SIG-M5 (cell line): ENCODE measurements around the gene PROSER2.
"Not testable (repeated sequence)": the region's sequence is repeated elsewhere in the genome, so short reads cannot be mapped to it uniquely, and the experiment has no call there.

ENCODE experiments used
- DNase-seq: peaks from one replicate; lab custom pipeline; 2025; lab: John Stamatoyannopoulos, UW

Gene PROSER2

DNA sequence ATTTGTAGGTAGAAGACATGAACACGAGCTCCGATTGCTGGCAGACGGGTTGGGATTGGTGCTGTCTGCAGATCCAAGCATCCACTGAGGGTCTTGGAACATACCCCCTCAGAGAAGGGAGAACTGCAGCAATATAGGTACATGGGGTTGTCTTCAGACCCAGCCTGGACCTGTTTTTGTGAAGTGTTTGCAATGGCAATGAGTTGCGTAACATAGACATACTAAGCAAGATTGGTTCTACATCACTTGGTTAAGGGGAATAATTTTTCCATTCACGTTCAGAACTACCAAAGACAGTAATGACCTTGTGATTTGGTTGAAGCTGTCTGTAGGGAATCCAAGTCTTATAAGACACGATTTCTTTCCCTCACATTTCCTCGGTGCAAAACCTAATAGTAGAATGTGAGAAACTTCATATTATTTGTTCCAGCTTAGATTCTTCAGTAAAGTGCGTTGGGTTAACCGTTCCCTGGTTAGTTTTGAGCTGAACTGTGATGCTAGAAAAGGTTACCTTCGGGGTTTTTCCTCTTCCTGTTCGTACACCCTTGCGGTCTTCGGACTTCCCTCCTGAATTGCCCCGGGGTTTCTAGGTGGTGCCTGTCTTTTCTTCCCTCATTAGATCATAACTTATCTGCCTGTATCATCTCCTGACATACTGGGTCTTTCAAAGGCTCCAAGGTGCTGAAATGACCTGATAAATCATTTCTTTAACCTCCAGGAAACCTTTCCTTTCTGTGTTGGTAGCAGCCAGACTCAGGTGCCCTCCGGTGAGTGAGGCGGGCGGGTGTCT lies 14.4 kb downstream of the PROSER2 start:
- DNase-seq = no peak

DNA sequence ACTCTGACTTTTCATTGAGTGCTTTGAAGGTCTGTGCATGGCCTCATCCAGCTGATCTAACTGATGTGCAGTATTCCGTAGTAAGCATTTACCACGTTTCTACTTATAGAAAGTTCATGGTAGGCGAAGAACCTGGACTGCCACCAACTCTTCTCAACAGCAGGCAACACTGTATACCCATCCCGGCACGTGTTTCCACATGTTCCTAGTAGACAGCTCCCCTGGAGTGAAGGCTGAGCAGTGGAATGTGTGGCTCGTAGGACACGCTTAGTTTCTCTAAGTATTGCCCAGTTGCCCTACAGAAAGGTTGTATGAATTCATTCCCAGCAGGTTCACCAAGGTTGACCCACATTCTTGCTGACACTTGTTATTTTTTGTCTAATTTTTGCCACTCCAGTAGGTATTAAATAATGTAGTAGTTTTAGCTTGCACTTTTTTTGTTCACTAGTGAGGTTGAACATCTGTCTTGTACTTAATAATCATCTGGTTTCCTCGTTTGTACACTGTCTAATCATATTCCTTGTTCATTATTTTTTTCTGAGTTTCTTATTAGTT lies 15.2 kb downstream of the PROSER2 start:
- DNase-seq = no peak

DNA sequence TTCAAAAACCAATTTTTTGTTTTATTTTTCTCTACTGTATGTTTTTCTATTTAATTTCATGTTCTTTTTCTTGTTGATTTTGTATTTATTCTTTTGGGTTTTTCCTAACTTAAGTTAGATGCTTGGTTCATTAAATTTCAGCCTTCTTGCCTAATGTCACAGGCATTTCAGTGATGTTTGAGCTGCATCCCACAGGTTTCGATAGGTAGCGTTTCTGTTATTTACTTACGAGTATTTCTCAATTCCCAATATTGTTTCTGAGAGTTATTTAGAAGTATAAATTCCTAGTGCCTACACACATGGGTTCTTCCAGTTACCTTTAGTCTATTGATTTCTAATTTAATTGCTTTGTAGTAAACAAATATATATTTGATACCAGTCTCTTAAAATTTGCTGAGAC lies 18.2 kb downstream of the PROSER2 start:
- DNase-seq = no peak

DNA sequence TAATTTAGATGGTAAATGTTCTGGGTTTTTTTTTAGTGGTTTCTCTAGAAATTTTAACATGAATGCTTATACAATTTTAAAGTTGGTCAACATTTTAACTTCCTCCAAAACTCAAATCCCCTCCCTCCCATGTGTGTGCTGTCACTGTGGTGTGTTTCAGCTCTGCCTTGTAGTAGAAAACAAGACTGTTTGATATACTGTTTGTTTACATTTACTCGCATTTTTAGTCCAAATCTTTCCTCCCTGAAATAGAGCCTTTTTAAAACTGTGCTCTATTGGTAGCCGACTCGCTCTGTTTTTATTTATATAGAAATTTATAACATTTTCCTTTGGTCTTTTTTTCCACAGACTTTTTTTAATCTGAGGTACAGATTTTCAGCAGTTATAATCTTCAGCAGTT lies 19.3 kb downstream of the PROSER2 start:
- no peak for DNase-seq

DNA sequence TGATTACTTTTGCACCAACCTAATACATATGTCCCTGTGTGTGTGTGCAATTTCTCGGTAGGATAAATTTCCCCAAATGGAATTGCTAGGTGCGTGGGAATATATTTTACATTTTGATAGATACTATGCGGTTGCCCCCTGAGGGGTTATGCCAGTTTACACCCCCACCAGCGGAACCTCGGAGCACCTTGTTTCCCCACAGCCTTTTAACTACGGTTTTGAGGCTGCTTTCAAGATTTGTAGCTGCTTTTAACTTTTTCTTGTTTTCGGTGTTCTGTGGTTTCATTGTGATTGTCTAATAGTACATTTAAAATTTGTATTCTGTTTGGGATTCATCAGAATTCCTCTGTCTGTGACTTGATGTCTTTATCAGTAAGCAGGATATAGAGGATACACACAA lies 22.0 kb downstream of the PROSER2 start:
- DNase-seq = no peak

DNA sequence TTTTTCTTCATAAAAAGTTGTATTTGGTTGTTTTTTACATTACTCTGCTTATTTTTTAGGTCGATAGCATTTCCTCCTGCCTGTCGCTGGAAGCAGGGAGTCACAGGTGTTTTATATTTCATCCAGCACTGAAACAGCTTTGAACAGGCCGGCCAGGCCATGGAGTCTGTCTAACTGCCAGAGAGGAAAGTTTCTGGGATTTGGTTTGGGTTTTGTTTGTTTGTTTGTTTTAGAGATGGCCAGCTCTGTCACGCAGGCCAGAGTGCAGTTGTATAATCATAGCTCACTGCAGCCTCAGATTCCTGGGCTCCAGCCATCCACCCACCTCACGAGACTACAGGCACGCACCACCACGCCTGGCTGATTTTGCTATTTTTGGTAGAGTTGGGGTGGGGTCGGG lies 23.4 kb downstream of the PROSER2 start:
- DNase-seq = no peak

DNA sequence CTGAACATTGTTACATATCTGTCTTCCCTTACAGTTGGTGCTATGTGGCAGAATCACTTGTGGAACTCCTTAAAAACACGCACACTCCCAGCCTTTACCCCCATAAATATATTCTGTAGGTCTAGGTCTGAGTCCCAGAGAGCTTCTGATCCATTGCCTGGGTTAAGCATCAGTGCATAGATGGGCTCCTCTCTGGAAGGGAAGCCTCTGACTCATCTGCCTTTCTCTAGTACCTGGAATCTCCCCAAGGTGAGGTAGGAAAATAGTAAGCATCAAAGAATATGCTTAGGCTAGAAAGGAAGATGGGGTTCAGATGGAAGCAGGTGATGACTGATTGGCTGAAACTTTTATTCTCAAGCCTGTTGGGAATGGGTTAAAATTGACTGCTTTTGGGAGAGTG lies 26.1 kb downstream of the PROSER2 start:
- DNase-seq = no peak

DNA sequence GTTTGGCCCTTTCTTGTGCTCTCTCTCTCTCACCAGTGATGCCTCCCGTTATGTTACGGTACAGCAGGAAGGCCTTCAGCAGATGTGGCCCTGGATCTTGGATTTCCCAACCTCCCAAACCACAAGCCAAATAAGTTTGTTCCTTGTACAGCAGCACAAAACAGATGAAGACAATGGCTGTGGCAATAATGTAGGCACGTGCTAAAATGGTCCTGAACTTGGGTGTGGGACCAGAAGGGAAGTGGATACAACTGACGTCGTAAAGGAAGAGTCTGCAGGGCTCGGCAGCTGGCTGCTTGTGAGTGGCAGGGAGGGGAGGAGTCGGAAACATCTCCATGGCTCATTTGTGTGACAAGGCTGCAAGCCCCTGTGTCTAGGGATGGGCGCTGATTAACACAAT lies 26.8 kb downstream of the PROSER2 start:
- DNase-seq = peak; percentile 90

DNA sequence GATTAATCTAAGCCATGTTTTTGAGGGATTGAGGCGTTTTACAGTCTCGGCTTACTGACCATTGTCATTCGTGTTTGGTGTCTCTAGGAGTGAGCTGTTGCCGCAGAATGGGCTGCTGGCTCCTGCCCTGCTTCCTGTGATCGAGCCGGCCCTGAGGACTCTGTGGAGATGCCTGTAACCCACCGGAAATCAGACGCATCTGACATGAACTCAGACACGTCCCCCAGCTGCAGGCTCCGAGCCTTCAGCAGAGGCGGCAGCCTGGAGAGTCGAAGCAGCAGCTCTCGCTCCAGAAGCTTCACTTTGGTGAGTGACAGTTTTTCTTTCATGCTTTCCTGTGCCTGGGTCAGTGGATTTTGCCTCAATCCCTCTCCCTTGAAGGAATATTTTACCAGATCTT lies 28.8 kb downstream of the PROSER2 start:
- DNase-seq = no peak

DNA sequence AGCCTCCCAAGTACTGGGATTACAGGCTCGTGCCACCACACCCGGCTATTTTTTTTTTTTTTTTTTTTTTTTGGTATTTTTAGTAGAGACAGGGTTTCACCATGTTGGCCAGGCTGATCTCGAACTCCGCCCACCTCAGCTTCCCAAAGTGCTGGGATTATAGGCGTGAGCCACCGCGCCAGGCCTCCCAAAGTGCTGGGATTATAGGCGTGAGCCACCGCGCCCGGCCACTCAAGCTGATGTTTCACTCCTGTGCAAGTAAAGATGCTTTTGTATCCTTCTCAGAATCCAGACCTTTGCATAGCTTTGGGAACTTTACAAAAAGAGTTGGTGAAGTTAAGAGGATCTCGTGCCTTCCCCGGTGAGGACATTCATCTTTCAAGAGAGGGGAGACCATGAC lies 29.5 kb downstream of the PROSER2 start:
- DNase-seq = not testable (repeated sequence)

DNA sequence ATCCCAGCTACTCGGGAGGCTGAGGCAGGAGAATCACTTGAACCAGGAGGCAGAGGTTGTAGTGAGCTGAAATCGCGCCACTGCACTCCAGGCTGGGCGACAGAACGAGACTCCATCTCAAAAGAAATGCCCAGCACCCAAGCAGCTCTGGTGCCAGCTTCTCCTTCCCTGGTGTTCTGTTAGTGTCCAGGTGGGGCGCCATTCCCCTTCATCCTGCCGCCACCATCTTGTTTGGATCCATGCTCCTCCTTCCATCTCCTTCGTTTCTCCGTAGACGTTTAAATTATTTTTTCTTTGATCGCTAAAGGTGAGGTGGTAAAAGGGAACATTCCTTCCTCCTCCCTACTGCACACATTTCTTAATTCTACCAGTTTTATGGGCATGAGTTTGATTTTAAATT lies 30.3 kb downstream of the PROSER2 start:
- DNase-seq = no peak

DNA sequence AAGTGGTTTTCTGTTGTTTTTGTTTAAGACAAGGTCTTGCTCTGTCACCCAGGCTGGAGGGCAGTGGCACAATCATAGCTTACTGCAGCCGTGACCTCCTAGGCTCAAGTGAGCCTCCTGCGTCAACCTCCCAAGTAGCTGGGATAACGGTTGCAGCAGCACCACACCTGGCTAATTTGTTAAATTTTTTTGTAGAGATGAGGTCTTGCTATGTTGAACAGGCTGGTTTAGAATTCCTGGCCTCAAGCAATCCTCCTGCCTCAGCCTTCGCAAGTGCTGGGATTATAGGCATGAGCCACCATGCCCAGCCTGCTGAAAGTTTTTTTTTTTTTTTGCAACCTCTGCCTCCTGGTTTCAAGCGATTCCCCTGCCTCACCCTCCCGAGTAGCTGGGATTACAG lies 31.1 kb downstream of the PROSER2 start:
- no peak for DNase-seq

DNA sequence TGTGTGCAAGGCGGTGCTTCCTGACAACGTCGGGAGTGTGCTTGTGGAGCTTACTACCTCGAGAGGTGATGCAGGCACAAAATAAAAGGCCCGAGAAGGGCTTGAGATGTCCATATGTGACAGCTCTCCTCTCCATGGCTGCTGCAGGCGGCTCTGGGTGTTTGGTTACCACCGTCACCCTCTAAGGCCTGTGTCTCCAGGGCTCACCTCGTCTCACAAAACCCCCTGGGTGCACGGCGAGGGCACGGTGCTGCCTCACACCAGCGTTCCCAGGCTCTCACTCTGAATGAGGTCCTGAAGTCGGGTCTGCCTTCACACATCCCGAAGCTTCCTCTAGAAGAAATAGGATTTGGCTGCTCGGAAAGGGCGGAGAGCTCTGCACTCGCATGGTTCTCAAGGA lies 32.9 kb downstream of the PROSER2 start:
- DNase-seq = no peak

DNA sequence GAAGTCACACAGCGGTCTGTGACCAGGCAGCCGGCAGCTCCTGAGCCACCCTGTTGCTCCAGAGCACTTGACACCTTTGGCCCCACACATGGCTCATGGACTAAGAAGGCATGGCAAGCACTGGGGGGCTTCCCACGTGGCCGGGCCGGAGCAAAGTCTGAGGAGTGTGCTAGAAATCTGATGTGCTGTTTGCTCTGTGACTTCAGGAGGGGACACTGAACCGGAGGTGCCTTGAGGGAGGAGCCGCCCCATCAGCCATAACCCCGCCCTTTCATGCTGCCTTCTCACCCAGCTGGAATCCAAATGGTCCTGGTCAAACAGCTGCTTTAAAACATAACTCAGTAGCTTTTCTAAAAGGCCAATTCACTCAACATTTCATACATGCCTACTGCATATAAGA lies 33.5 kb downstream of the PROSER2 start:
- DNase-seq = no peak

DNA sequence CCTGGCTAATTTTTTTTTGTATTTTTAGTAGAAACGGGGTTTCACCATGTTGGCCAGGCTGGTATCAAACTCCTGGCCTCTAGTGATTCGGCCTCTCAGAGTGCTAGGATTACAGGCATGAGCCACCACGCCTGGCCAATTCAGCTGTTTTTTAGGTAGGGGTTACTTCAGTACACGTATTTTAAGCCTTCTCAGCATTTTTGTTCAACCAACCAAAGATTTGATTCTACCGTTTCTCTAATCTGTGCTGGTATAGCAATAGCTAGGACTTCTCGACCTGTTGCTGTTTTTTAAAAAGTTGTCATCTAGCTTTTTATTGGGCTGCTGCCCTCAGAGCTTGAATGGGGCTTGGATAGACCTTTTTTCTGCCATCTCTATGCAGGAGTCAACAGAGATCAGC lies 34.9 kb downstream of the PROSER2 start:
- DNase-seq = no peak

DNA sequence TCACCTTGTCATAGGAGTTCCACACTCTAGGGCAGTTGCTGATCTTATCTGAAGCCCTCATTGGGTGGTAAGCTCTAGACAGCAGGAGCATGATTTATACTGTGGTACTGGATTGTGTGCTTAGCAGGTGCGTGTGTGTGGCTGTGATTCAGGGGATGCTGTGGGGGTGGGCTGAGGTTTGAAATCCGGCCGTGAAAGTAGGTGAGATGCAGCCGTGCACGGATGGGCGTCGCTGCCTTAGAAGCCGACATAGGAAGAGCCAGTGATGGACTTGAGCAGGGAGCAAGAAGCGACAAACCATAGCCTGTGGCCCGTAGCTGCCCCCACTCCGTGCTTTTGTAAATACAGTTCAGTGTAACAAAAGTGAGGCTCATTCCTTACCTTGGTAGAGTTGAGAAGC lies 38.2 kb downstream of the PROSER2 start:
- DNase-seq = no peak

DNA sequence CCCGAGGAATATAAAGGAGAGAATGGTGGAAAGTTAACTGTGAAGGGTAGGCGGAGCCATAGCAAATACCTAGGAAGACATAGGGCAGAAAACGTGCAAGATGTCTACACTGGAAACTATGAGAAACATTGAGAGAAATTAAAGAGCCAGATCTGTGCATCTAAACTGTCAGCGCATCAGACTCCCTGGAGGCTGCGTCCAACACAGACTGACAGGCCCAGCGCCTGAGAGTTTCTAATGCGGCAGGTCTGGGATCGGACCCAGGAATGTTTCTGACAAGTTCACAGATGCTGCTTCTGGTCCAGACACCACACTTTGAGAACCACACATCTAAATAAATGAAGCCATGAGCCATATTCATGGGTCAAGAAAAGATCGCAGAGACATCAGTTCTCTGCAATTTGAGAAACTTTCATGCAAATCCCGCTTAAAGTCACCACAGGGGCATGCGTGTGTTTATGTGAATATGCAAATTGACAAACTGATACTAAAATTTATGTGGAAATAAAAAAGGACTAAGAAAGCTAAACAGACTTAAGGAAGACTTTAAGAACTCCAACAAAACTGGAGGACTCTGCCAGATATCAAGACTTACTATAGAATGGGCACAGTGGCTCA lies 38.8 kb downstream of the PROSER2 start:
- DNase-seq = no peak

DNA sequence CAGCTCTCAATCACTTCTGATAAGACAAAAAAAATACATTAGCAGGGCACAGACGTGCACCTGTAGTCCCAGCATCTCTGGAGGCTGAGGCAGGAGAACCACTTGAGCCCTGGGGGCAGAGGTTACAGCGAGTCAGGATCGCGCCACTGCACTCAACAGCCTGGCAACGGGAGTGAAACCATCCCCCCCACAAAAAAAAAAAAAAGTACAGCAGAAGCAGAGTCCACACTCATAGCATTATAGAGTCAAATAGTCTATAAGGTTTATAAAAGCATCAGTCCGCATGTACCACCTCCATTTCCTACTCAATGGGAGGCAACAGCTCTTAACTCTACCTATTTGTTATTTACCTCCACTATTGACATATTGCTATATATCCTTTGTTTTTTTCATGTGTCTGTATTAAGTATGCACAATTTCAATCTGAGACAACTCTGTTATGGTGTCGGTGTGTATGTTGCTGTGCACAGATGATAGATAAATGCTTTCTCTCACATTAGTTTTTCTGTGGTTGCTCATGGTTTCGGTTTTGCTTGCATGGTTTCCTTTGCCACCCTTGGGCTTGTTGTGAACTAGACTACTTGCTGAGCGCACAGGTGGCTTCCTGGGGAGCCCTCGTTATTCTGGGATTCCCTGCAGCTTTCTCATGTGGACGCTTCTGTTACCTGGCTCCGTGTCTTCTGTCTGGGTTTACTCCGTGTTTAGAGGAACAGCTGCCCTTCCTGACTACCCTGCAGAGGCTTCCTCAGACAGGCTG lies 40.4 kb downstream of the PROSER2 start:
- no peak for DNase-seq

DNA sequence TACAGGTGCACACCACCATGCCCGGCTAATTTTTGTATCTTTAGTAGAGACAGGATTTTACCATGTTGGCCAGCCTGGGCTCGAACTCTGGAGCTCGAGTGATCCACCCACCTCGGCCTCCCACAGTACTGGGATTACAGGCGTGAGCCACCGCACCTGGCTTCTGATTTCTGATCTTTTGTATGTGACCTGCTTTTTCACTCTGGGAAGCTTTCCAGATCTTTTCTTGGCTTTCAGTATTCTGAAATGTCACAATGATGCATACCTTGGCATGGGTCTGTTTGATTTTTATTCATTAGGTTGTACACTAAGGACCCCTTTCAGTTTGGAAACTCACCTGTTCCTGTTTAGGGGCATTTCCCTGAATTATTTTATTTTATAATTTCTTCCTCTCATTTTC lies 41.6 kb downstream of the PROSER2 start:
- no peak for DNase-seq

DNA sequence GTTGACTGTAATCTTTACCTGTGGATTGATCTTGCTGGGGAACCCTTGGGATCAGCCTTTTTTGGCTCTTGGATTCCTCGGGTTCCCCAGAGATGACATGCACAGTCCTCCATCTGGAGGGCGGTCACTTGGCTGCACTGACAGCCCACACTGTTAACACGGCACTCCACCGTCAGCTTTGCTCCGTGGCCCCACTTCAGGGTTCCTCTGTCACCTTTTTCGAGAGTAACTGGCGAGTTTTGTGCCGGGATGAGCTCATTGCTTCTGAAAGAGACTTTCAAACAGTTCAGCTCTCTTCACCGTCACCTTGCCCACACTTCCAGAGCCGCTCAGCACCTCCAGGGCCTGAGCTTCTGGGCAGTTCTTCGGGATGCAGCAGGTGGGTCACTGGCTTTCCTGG lies 42.4 kb downstream of the PROSER2 start:
- DNase-seq = no peak

DNA sequence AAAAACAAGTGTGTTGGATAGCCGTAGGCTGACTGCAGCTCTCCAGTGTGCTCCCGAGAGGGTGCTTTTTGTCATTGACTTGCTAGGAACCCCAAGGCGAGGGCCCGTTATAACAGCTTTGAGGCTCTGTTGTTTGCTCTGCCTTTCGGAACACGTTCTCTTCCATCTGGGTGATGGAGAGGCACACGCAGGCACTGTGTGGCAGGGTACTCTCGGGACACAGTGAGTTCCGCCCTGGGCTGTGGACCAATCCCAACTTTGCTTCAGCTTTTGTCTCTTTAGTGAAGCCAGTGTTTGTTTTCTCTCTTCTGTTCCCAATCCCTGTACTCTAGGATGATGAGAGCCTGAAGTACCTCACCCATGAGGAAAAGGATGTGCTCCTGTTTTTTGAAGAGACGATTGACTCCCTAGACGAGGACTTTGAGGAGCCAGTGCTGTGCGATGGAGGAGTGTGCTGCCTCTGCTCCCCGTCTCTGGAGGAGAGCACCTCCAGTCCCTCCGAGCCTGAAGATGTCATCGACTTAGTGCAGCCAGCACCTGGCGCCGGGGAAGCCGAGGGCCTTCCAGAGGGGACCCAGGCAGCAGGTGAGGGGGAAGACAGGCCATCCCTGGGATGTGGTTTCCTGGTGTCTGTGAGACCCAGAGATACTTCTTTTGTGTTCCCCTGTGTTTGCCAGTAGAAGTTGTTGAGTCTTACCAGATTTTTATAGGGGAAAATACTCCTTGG lies 43.2 kb downstream of the PROSER2 start:
- DNase-seq = no peak

DNA sequence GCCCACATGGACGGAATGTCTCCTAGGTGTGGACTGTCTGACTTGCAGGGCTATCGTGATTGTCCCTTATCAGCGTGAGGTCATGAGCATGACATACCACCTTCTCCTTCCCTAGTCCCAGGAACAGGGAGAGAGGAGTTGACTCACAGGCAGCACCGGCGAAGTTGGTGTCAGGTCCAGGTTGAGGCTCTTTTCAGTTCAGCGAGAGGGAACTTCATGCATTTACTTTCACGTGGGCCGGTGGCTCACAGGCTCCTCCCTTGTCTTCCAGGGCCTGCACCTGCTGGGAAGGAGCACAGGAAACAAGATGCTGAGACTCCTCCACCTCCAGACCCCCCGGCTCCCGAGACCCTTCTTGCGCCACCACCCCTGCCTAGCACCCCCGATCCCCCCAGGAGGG lies 46.1 kb downstream of the PROSER2 start:
- DNase-seq = no peak
